Activated CD8-positive, alpha-beta memory T cell treated with anti-CD3 and anti-CD28 coated beads, Interleukin-2, amount 50 U/mL, for 24 hours (primary cell): ENCODE data around the gene TRMT1L.
"Not testable (repeated sequence)": the region's sequence is repeated elsewhere in the genome, so short reads cannot be mapped to it uniquely, and the experiment has no call there.

ENCODE experiments used
- DNase-seq: peaks from one replicate; pipeline ENCODE4 v3.0.0-alpha.2; 2020; ENCODE audit errors: extremely low read depth

The TRMT1L gene, protein sequence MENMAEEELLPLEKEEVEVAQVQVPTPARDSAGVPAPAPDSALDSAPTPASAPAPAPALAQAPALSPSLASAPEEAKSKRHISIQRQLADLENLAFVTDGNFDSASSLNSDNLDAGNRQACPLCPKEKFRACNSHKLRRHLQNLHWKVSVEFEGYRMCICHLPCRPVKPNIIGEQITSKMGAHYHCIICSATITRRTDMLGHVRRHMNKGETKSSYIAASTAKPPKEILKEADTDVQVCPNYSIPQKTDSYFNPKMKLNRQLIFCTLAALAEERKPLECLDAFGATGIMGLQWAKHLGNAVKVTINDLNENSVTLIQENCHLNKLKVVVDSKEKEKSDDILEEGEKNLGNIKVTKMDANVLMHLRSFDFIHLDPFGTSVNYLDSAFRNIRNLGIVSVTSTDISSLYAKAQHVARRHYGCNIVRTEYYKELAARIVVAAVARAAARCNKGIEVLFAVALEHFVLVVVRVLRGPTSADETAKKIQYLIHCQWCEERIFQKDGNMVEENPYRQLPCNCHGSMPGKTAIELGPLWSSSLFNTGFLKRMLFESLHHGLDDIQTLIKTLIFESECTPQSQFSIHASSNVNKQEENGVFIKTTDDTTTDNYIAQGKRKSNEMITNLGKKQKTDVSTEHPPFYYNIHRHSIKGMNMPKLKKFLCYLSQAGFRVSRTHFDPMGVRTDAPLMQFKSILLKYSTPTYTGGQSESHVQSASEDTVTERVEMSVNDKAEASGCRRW

DNA sequence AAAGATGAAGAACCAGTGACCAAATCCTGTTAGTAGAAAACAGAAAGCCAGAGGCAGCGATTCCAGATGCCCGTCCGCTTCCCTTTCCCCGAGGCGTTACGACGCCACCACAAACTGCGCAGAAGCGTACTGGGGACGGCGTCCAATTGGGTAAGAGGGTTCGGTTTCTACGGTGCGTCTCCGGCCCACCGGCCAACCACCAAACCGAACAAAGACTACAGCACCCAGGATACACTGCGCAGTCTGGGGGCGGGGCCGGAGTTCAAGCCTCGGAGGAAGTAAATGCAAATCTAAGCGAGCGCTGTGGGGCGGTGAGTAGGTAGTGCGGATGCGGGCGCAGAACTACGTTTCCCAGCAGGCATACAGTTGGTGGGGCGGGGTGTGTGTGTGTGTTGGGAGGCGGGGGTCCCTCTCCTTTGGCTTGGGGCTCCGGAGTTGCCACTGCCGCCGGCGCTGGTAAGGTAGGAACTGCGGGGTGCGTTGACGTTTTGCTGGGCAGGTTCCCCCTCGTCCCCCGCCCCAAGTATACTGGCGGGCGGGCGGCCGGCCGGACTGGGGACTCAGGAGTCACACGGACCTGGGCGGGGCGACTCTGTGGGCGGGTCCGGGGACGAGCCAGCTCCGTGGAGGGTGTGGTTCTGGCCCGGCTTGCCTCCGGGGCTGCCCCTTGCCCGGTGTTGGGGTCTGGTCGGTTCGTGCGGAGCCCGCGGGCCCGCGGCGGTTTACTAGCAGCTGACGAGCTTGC, at the start of gene TRMT1L, which contains the start of gene SWT1:
Gene TRMT1L, minus strand, starts transcription at position 100 of the 745 bp plus-strand sequence. CDS start 241 bp downstream, outside the sequence.
Gene SWT1, plus strand, starts transcription at position 314 of the 745 bp plus-strand sequence. CDS start 3,675 bp downstream, outside the sequence.
- peak; percentile 97 for DNase-seq

DNA sequence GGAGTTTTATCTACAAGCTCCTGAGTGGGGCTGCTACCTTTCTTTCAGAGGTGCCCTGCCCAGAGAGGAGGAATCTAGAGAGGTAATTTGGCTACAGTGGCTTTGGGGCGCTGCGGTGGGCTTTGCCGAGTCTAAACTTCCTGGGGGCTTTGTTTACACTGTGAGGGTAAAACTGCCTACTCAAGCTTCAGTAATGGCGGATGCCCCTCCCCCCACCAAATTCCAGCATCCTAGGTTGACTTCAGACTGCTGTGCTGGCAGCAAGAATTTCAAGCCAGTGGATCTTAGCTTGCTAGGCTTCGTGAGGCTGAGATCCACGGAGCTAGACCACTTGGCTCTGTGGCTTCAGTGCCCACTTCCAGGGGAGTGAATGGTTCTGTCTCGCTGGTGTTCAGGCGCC, 44.1 kb upstream of the TRMT1L start:
- DNase-seq = no peak

DNA sequence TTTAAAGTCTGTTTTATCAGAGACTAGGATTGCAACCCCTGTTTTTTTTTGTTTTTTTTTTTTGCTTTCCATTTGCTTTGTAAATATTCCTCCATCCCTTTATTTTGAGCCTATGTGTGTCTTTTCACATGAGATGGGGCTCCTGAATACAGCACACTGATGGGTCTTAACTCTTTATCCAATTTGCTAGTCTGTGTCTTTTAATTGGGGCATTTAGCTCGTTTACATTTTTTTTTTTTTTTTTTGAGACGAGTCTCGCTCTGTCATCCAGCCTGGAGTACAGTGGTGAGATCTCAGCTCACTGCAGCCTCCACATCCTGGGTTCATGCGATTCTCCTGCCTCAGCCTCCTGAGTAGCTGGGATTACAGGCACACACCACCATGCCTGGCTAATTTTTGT, 42.0 kb upstream of the TRMT1L start:
- not testable (repeated sequence) for DNase-seq

DNA sequence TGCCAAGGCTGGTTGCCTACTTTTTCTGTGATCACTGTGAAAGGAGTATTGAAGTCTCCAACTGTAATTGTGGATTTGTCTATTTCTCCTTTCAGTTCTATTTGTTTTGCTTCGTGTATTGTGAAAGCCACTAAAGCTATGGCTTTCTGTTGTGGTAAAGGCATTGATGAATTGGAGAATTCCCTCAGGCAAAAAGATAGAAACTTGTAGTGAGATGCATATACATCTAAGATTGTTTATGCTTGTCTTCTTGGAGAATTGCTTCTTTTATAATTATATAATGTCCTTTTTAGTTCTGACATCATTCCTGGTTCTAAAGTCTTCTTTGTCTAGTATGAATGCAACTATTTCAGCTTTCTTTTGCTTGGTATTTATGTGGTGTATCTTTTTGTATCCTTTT, 37.0 kb upstream of the TRMT1L start:
- no peak for DNase-seq

DNA sequence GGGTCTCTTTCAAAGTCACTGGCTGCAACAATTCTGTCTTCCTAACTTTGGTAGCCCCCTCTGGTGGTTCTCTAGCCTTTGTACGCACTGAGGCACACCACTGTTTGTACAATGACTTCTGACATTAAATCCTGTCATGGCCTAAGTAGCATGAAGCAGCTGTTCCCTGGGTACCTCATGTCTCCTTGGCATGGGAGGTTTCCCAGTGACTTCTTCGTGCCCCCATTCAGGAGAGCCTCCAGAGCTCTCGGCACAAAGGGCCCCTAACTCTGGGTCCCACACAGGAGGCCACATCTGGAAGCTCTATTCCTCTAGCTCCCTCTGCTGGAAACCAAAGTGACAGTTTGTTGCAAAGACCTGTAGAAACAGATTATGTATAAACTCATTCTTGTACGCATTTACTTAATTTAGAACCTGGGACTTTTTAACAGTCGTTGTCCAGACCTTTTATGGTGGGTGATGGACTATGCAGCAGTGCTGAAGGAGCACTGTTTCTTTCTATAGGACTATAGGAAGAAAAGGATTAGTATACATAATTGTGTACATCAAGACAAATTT, 13.6 kb upstream of the TRMT1L start:
- no peak for DNase-seq

DNA sequence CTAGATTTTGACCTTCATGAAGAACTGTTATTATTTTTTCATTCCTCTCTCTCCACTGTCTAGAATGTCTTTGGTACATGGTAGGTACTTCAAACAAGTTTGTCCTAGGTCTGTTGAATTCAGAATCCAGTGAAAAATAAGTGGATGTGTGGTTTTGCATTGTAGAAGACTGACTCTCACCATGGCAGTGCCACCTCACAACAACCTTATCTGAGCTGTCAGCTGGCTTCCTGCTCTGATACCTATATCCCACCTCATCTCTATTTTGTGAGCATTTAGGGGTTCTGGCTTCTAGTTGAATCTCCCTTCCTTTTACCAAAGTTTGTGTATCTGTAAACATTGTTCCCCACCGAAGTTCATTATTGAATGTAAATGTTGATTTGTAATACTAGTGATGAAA, 9.4 kb upstream of the TRMT1L start:
- DNase-seq = no peak

DNA sequence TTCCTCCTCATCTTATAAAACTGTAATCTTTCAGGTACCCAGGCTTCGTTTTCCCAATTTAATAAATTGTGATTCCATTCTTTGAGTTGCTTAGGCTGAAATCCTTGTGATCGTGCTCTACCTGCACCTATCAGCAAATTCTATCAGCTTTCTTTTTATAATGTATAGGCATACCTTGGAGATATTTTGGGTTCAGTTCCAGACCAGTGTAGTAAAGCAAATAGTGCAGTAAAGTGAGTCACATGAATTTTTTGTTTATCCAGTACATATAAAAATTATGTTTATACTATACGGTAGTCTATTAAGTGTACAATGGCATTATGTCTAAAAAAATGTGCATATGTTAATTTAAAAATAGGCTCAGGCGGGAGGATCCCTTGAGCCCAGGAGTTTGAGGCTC, 5.7 kb upstream of the TRMT1L start:
- DNase-seq = no peak

DNA sequence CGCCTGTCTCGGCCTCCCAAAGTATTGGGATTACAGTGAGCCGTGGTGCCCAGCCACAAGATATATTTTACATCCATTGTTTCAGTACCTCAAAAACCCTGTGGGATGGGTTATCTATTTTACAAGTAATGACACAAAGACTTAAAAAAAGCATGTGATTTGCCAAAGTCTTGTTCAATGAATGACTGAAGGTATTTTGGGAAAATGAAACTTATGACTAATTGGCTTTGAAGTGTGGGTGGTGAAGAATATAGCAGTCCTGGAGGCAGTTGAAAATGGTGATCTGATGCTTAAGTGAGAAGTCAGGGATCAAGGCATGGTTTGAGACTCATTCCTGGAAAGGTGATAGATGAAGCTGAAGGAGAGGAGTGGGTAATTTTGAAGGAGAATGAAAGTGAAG, 3.2 kb upstream of the TRMT1L start:
- DNase-seq = no peak

DNA sequence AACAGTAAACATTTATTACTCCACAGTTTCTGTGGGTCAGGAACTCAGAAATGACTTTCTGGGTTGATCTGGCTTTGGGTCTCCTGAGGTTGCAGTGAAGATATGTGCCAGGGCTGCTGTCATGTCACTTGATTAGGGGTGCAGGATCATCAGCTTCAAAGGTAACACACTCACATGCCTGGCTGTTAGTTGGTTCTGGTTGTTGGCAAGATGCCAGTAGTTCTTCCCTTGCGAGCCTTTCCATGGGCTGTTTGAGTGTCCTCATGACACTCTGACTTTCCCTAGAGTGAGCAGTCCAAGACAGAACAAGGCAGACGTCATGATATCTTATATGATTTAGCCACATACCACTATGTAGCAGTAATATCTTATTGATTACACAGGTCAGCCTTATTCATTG, 2.0 kb upstream of the TRMT1L start:
- DNase-seq = no peak

DNA sequence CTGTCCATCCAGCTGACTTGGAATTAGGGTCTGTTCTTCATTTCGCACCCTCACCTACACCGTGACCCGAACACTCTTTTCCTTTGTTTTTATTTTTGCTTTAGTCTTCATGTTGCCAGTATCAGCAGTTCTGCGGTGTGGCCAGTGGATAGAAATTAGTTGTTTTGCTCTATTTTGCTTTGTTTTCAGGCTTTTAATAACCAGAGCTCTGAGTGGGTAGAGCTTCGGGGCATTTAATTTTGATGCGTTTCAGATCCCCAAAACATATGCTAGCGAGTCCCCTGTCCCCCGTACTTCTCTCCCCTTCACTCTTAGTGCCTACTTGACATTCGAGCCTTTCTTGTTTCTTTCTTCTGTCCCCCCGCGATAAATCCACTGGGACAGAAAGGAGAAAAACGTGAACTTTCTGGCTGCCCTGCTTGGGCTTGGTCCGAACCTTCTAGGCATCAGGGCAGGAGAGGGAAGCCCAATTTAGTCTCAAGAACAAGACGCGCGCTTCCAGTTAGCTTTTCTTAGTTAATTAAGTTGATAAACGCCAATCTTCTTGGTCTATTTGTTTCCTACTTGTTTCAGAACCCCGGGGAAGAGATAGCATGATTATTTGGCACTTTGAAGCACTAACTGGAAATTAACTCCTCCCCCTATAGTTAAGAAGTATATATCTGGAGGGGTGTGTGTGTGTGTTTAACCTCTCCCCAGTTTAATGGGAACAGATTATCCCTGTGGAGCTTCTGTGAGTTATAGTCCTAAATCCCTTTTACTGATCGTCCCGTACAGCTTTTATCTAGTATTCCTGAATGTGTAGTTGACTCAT, 1.1 kb upstream of the TRMT1L start:
- no peak for DNase-seq

DNA sequence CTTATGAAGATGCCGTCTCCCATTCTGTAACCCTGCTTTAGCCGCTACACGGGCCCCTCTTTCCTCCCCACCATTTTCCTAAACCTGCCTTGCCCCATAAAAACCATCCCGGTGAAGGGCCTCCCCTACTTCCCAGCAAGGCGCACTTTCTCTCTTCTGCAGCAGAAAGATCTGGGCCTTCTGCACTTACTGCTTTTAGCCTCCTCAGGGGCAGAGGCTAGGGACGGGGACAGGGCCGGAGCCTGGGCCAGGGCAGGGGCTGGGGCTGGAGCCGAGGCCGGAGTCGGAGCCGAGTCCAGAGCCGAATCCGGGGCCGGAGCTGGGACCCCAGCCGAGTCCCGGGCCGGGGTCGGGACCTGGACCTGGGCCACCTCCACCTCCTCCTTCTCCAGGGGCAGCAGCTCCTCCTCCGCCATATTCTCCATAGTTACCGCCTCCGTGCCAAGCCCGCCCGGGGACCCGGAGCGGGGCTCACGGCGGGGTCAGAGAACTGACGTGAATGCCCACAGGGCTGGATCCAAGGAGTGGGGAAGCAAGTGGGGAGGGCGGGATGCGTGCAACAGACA, 382 bp downstream of the TRMT1L start:
- DNase-seq = no peak

DNA sequence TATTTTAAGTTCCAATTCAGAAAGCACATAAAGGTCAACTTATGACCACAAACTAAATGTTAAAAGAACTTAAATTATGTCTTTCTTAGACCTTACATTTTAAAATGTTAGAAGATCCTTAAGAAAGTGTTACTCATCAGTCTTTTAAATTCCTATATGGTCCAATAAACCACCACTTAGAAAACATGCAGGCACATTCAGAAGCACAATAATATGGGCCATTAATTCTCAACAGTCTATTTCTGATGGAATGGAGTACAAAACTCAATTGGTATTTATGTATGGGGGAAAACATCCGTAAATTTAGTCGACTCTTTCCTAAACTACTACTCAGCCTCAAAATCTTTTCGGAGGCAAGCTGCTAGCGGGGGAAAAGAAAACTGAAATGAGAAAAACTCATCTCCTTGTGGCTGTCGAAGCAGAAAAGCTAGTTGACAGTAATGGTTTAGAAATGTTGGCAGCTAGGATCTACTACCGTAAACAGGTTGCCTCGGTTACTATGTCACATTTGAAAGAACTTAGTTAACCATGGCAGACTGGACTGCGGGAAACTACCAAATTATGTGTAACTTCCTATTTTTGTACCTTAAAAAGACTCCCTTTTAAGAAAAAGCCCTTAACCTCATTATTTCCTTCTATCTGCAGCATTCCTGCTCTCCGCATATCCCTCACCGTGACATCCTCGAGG, 1.0 kb downstream of the TRMT1L start:
- no peak for DNase-seq

DNA sequence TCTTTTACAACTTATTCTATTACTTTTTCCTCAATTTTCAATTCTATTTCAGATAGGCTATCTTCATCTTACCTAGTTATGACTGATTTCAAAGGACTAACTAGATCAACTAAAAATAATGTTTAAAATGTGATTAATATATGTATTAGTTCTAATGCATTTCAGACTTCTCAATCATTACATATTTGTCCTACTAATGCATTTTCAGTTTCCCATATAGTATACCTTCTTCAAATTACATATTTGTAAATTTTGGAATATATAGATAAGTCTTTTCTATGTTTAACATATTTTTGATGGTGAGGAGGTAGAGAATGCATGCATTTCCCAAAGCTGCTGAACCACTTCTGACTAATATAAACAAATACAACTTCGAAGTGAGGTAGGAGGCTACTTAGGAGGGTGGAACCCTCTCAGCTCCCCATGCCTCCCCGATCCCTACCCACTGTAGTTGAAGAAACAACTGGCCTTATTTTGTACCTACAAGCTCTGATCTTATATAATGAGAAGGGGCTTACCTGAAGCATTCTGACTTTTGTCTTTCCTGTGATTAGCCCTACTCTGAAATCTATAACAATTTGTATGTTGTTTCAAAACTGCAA, 1.7 kb downstream of the TRMT1L start:
- DNase-seq = no peak

DNA sequence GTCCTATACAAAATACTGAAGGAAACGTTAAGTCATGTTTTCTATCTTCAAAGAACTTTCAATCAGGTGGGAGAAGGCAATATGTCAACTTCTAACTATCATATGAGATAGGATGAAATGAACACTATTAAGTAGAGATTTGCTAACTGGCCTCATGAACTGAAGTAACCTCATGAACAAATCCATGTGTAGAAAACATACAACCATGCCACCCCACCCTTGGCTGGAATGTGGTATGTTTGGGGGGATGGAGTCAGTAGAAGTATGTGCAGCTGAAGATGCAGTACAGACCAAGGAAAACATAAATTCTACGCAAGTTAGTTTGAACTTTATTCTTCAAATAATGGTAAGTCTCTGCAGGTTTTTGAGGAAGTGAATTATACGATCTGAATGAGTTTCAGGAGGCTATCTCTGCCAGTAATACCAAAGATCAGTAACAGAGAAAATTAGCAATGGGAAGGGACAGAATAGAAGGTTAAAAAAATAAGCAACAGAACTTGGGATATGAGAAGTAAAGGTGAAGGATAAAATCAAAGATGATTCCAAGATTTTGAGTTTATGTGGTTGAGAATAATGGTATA, 4.5 kb downstream of the TRMT1L start:
- DNase-seq = no peak

DNA sequence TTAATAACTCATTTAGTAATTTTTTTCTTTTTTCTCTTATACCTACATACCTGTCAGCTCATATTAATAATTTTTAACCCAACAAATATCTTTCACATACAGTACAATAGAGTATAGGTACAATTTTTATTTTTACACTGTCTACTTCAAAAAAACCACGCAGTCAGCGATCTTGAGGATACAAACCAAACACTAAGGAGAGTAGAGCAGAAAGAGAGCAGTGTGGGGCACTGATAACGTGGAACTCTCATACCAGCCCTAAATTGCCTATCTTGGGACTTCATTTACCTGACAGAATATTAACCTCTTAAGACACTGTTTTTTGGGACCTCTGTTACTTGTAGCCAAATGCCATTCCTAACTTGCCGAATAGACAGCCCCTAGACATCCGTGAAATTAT, 5.5 kb downstream of the TRMT1L start:
- DNase-seq = no peak

DNA sequence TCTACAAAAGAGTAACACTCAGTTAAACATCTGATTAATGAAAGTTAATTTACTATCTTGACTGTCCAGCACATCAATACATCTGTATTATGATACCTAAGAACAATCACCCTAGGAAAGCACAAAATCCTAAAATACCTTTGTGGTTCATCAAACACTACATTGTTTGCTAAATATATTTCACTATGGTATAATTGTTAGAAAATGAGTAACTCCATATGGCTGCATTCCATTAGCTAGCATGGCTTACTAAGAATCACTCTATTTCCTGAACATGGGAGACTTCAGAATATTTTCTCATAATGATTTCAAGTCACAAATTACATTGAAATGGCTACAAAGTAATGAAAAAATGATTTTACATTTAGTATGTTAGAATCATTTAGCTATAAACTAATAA, 12.5 kb downstream of the TRMT1L start:
- DNase-seq = no peak

DNA sequence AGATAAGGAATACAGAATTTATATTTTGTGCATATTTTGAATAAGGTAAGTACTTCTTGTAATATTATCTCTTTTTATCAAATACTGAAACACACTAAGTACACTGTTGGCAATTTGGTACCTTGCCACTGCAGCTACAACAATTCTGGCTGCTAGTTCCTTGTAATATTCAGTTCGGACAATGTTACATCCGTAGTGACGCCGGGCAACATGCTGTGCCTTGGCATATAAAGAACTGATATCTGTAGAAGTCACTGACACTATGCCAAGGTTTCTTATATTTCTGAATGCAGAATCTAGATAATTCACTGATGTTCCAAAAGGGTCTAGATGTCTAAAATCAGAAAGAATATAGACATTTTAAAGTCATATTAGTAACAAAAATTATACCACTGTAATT, 17.5 kb downstream of the TRMT1L start:
- no peak for DNase-seq

DNA sequence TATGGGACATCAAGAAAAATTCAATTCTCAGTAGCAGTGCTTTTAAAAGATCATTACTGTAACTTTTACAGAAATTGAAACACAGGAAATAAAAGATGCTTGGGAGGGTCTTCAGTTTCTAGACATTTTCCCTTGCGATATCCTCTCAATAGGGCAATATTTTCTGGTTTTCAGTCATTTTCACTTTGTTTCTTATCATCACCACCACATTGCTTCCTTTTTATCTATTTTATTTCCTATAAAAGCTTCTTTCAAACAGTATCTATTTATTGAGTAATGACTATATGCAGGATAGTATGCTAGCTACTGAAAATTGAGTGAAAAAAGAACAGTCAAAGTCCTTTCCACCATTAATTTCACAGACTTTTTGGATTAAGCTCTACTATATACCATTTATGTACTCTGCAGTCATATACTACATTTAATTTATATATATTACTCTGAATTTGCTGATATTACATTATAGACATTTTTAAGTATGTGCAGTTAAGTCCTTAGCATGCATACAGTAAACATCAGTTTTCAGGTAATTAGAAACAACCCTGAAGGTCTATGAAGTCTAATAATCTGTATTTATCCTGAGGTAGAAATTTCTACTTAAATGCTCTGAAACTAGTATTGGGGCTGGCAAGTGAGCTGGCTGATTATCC, 18.7 kb downstream of the TRMT1L start:
- DNase-seq = no peak

DNA sequence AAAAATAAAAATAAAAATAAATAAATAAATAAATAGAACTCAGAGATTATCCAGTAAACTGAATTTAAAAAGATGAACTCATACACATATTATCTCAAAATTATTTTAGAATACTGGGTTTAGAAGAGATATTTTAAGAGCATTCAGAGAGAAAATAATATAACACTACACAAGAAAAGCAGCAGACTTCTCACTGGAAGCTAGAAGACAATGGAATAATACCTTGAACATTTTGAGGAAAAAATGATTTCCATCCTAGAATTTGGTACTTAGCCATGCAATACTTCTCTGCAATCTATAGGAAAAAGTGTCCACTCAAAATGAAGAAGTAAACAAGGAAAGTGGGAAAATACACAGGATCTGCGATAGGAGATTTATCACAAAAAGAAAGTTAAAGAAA, 24.2 kb downstream of the TRMT1L start:
- DNase-seq = no peak
